Thyroid gland (tissue), 4 donors: ENCODE measurements around the gene RAD21L1.

ENCODE experiments used
- POLR2A ChIP-seq, 2 donors: fragments of 450-650 bp; IDR thresholded peaks; one replicate each; pipeline ENCODE4 v1.6.1; 2017; ENCODE audit warnings: antibody characterized with exemption in 2 of 2, mild to moderate bottlenecking in 2 of 2, moderate library complexity in 1 of 2
- TF ChIP-seq, protein P1 (sequence below), 6 experiments: fragments of 200-600 bp in 3 of 6; fragments of 450-650 bp in 3 of 6; sonication (generic) in 3 of 6; IDR thresholded peaks; one replicate each; pipeline ENCODE4 v1.5.1; 2016 to 2019; ENCODE audit warnings: antibody characterized with exemption in 6 of 6, mild to moderate bottlenecking in 2 of 6, inconsistent platforms in 1 of 6, moderate library complexity in 1 of 6

DNA sequence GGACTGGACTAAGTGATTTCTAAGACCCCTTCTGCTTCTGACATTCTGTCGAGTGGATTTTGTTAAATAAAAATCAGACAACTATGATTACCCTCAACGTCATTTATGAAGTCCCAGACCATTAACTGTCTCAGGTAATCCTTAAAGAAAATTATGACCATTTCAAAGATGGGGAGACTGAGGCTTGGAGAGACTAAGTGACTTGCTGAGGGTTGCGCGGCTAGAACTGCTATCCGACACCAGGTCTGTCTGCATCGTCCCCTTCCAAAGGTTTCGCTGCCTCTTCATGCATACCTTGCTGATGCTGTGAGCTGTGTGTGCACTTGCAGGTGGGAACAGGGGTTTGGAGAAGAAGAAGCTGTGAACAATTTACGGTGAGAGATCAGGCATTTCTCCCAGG lies 43.4 kb downstream of the RAD21L1 start:
- TF ChIP-seq, protein P1, sequence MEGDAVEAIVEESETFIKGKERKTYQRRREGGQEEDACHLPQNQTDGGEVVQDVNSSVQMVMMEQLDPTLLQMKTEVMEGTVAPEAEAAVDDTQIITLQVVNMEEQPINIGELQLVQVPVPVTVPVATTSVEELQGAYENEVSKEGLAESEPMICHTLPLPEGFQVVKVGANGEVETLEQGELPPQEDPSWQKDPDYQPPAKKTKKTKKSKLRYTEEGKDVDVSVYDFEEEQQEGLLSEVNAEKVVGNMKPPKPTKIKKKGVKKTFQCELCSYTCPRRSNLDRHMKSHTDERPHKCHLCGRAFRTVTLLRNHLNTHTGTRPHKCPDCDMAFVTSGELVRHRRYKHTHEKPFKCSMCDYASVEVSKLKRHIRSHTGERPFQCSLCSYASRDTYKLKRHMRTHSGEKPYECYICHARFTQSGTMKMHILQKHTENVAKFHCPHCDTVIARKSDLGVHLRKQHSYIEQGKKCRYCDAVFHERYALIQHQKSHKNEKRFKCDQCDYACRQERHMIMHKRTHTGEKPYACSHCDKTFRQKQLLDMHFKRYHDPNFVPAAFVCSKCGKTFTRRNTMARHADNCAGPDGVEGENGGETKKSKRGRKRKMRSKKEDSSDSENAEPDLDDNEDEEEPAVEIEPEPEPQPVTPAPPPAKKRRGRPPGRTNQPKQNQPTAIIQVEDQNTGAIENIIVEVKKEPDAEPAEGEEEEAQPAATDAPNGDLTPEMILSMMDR (IDR thresholded peaks at IDR 0.05): no peak
- no peak for TF ChIP-seq POLR2A (IDR thresholded peaks at IDR 0.05)
